Neural progenitor cell (in vitro differentiated cells): ENCODE data around the gene UBE3C. TPM values are rescaled to one million over a fixed set of nuclear protein-coding genes. Genes with fewer than 3 reads are reported as not detected.

Experiments used
- DNase-seq: peaks from one replicate; pipeline ENCODE4 v3.0.0-alpha.2; 2016; ENCODE audit warnings: low spot score
- H2AFZ ChIP-seq: fragments of 200-600 bp; sonication (generic); replicated peaks from 2 replicates; pipeline ENCODE4 v1.6.1; 2016; ENCODE audit warnings: antibody characterized with exemption
- H3F3A ChIP-seq: fragments of 200-600 bp; sonication (generic); 2 replicates; pipeline ENCODE4 v1.6.1; 2016; ENCODE audit warnings: antibody characterized with exemption, low read depth
- H3K27ac ChIP-seq: fragments of 200-600 bp; sonication (generic); 2 replicates; pipeline ENCODE4 v1.5.1; 2016; ENCODE audit warnings: mild to moderate bottlenecking
- H3K27me3 ChIP-seq: fragments of 200-600 bp; sonication (generic); 2 replicates; pipeline ENCODE4 v1.6.1; 2016; ENCODE audit warnings: mild to moderate bottlenecking, moderate library complexity
- H3K36me3 ChIP-seq: fragments of 200-600 bp; sonication (generic); 2 replicates; pipeline ENCODE4 v1.5.1; 2016
- H3K4me1 ChIP-seq: fragments of 200-600 bp; sonication (generic); 2 replicates; pipeline ENCODE4 v1.6.1; 2016; ENCODE audit warnings: mixed run types
- H3K4me2 ChIP-seq: fragments of 200-600 bp; sonication (generic); 2 replicates; pipeline ENCODE4 v1.6.1; 2016
- H3K4me3 ChIP-seq: fragments of 200-600 bp; sonication (generic); 2 replicates; pipeline ENCODE4 v1.5.1; 2016
- H3K79me2 ChIP-seq: fragments of 200-600 bp; sonication (generic); 2 replicates; pipeline ENCODE4 v1.6.1; 2016; ENCODE audit warnings: low read depth
- H3K9ac ChIP-seq: fragments of 200-600 bp; sonication (generic); 2 replicates; pipeline ENCODE4 v1.6.1; 2016
- H3K9me3 ChIP-seq: fragments of 200-600 bp; sonication (generic); 2 replicates; pipeline ENCODE4 v1.5.1; 2016; ENCODE audit warnings: low read depth
- H4K20me1 ChIP-seq: fragments of 200-600 bp; sonication (generic); 2 replicates; pipeline ENCODE4 v1.6.1; 2016; ENCODE audit warnings: low read depth
- H3K27ac Mint-ChIP-seq: 3 replicates; pipeline ENCODE4 v1.8.0; 2021; ENCODE audit warnings: mixed read lengths
- H3K27me3 Mint-ChIP-seq: 2 replicates; pipeline ENCODE4 v1.8.0; 2022; ENCODE audit warnings: low read depth, mild to moderate bottlenecking, inconsistent platforms, moderate library complexity, mixed read lengths; ENCODE audit not compliant: insufficient read depth
- H3K36me3 Mint-ChIP-seq: 3 replicates; pipeline ENCODE4 v1.8.0; 2021; ENCODE audit warnings: mixed read lengths
- H3K4me1 Mint-ChIP-seq: 3 replicates; pipeline ENCODE4 v1.8.0; 2021; ENCODE audit warnings: mixed read lengths
- H3K4me3 Mint-ChIP-seq: 3 replicates; pipeline ENCODE4 v1.8.0; 2021; ENCODE audit warnings: mild to moderate bottlenecking, moderate library complexity, mixed read lengths
- H3K9me3 Mint-ChIP-seq: 3 replicates; pipeline ENCODE4 v1.8.0; 2020; ENCODE audit warnings: mixed read lengths
- EZH2 ChIP-seq: fragments of 200-600 bp; sonication (generic); IDR thresholded peaks from 2 replicates; pipeline ENCODE4 v1.6.1; 2017; ENCODE audit warnings: antibody characterized with exemption, mild to moderate bottlenecking, moderate library complexity
- EZH2phosphoT487 ChIP-seq: fragments of 200-600 bp; sonication (generic); IDR thresholded peaks from 2 replicates; pipeline ENCODE4 v1.6.1; 2017; ENCODE audit warnings: antibody characterized with exemption
- total RNA-seq: library from RNA; depleted of rRNA; stranded (reverse); fragments of >200 nt; gene quantifications from 2 replicates; pipeline ENCODE4 v1.2.3, GENCODE V29; 2015; ENCODE audit warnings: low replicate concordance
- TF ChIP-seq, protein P1 (sequence below): fragments of 200-600 bp; sonication (generic); IDR thresholded peaks from 2 replicates; pipeline ENCODE4 v1.5.1; 2017; ENCODE audit warnings: antibody characterized with exemption, mild to moderate bottlenecking

Gene UBE3C
- total RNA-seq, 1 donor from 2014 or later = 65.9 TPM

DNA sequence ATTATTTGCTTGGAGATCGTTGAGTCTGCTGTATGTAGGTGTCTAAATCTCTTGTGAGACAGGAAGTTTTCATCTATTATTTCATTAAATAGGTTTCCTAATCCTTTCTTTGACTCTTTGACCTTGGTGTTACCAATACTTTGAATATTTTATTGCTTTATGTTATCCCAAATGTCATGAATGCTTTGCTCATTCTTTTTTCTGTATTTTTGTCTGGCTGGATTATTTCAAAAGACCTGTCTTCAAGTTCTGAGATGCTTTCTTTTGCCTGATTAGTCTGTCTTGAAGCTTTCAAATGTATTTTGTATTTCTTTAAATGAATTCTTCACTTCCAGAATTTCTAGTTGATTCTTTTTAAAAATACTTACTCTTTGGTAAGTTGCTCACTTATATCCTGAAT, 27.3 kb downstream of the UBE3C start:
- Mint-ChIP-seq H3K36me3 (peaks cover 46% of the 10 kb centered on the region), H3K27ac (no peak overlapping the region), H3K9me3 (peaks cover 23% of the 10 kb centered on the region), H3K4me1 (no peaks in the 10 kb centered on the region), H3K27me3 (no peaks in the 10 kb centered on the region), H3K4me3 (no peak overlapping the region)
- no peaks in the 10 kb centered on the region for H3K4me1 ChIP-seq
- H3K36me3 ChIP-seq = no peaks in the 10 kb centered on the region
- H2AFZ ChIP-seq = no peak overlapping the region
- no peak for DNase-seq
- no peak overlapping the region for H3K27ac ChIP-seq
- TF ChIP-seq, protein P1, sequence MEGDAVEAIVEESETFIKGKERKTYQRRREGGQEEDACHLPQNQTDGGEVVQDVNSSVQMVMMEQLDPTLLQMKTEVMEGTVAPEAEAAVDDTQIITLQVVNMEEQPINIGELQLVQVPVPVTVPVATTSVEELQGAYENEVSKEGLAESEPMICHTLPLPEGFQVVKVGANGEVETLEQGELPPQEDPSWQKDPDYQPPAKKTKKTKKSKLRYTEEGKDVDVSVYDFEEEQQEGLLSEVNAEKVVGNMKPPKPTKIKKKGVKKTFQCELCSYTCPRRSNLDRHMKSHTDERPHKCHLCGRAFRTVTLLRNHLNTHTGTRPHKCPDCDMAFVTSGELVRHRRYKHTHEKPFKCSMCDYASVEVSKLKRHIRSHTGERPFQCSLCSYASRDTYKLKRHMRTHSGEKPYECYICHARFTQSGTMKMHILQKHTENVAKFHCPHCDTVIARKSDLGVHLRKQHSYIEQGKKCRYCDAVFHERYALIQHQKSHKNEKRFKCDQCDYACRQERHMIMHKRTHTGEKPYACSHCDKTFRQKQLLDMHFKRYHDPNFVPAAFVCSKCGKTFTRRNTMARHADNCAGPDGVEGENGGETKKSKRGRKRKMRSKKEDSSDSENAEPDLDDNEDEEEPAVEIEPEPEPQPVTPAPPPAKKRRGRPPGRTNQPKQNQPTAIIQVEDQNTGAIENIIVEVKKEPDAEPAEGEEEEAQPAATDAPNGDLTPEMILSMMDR = no peak
- TF ChIP-seq EZH2phosphoT487 (no peak), EZH2 (no peak)
- no peak overlapping the region for H3K4me2 ChIP-seq
- no peaks in the 10 kb centered on the region for H3K27me3 ChIP-seq
- H3K79me2 ChIP-seq = peaks cover 83% of the 10 kb centered on the region
- no peaks in the 10 kb centered on the region for H3F3A ChIP-seq
- H3K9me3 ChIP-seq = no peaks in the 10 kb centered on the region
- no peak overlapping the region for H3K9ac ChIP-seq
- H3K4me3 ChIP-seq = no peak overlapping the region
- H4K20me1 ChIP-seq = peaks cover 8% of the 10 kb centered on the region

DNA sequence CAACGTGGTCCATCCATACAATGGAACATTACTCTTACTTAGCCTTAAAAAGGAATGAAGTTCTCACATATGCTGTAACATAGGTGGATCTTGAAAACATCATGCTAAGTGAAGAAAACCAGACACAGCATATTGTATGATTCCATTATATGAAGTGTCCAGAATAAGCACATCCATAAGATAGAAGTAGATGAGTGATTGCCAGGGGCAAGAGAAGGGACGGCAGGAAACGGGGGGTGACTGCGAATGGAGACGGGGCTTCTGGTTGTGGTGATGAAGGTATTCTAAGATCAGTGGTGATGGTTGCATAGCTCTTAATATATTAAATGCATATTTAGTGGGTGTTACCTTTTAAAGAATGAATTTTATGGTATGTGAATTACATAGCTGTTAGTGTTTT, 29.8 kb downstream of the UBE3C start:
- Histone ChIP-seq H3K27ac (no peak overlapping the region), H3K79me2 (peaks cover 68% of the 10 kb centered on the region), H3K36me3 (peaks cover 5% of the 10 kb centered on the region), H3F3A (no peaks in the 10 kb centered on the region), H2AFZ (no peak overlapping the region), H3K27me3 (no peaks in the 10 kb centered on the region), H3K9ac (no peak overlapping the region), H4K20me1 (peaks cover 14% of the 10 kb centered on the region), H3K4me2 (no peak overlapping the region), H3K9me3 (no peaks in the 10 kb centered on the region), H3K4me1 (no peaks in the 10 kb centered on the region), H3K4me3 (no peak overlapping the region)
- Mint-ChIP-seq H3K4me1 (no peaks in the 10 kb centered on the region), H3K36me3 (peaks cover 53% of the 10 kb centered on the region), H3K27ac (no peak overlapping the region), H3K4me3 (no peak overlapping the region), H3K27me3 (no peaks in the 10 kb centered on the region), H3K9me3 (peaks cover 20% of the 10 kb centered on the region)
- no peak for DNase-seq
- no peak for TF ChIP-seq EZH2phosphoT487
- TF ChIP-seq, protein P1 = no peak
- TF ChIP-seq EZH2 = no peak

DNA sequence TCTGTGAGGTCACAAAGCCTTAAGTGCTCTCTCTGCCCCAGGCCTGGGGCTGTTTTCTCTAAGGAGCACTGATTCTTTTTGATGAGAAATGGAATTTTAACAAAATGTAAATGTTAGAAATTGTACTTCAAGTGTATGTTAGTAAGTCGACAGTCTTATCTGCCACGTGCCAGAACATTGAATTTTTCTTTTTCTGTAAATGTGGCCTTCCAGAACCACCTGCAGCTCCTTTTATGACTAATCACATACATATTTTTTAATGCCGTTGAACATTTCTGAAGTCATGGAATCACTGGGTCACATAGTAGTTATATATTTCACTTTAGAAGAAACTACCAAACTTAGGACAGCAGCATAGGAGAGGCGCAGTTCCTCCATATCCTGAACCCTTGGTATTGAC, 38.0 kb downstream of the UBE3C start:
- Mint-ChIP-seq H3K27me3 (no peaks in the 10 kb centered on the region), H3K9me3 (no peaks in the 10 kb centered on the region), H3K4me1 (no peaks in the 10 kb centered on the region), H3K36me3 (peaks cover 17% of the 10 kb centered on the region), H3K4me3 (no peak overlapping the region), H3K27ac (no peak overlapping the region)
- Histone ChIP-seq H3K9ac (no peak overlapping the region), H3K4me2 (no peak overlapping the region), H3K9me3 (no peaks in the 10 kb centered on the region), H4K20me1 (peaks cover 25% of the 10 kb centered on the region), H3K4me3 (no peak overlapping the region), H3K4me1 (no peaks in the 10 kb centered on the region), H2AFZ (no peak overlapping the region), H3K27ac (no peak overlapping the region), H3K27me3 (no peaks in the 10 kb centered on the region), H3F3A (no peaks in the 10 kb centered on the region), H3K79me2 (peaks cover 8% of the 10 kb centered on the region), H3K36me3 (peaks cover 13% of the 10 kb centered on the region)
- TF ChIP-seq, protein P1 = no peak
- TF ChIP-seq EZH2phosphoT487 = no peak
- TF ChIP-seq EZH2 = no peak
- DNase-seq = no peak
